NCI-H526 (cell line): ENCODE measurements around the gene FARS2.

Experiments used
- DNase-seq, 2 experiments: peaks; one replicate each; lab custom pipeline; 2025; lab: John Stamatoyannopoulos, UW

FARS2 gene

DNA sequence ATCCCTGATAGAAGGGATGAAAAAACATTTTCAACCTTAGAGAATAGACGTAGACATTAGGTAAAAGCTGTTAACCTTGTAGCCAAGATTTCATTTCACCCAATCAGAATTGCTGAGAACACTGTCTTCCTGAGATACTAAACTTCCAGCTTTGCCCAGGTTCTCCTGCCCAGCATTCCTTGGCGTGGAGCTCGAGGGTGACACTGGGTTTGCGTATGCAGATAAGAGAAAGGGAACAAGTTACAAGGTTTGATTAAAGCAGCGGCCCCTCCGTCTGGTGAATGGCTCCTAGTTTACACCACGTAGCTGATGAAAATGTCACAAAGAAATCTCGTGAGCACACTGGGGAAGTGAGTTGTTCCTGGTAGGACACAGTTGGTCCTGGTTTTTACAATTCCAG lies 247.8 kb downstream of the FARS2 start:
- no peak for DNase-seq

DNA sequence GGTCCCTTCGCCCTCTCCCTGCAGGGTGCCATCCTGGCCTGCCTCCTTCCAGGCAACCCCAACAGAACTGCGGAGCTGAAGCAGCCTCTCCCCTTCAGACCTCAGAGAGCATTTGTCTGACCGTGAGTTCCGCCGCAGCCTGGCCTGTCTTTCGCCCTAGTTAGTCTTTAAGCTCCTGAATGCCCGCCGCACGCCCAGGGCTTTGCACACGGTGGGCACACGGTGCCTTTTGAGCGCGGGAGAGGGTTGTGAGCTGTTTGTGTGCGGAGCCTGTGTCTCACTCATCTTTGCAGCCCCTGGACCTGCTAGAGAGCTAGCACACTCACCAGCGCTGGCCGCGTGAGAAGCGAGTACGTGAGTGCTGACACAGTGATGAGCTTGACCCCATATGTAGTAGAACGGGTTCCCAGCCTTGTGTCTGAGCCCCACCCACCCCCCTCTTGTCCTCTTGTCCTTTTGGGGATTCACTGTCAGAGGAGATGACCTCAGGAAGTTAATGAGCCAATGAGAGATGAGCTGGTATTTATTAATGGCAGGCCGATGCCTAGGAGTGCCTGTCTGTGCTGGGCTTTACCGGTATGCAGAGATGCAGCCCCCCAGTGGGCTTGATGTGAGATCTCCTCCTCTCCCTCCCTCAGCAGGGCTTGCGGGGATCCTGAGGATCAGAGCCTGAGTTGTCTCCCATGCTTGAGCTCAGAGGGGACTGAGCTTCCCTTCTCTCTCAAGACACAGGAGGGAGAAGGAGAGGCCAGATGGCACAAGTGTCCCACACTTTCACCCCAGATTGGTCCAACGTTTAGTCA lies 249.2 kb downstream of the FARS2 start:
- DNase-seq = no peak

- no peak for DNase-seq
These were observed 250.6 kb downstream of the FARS2 start for GRCh38 chr6:5511954-5512353.

DNA sequence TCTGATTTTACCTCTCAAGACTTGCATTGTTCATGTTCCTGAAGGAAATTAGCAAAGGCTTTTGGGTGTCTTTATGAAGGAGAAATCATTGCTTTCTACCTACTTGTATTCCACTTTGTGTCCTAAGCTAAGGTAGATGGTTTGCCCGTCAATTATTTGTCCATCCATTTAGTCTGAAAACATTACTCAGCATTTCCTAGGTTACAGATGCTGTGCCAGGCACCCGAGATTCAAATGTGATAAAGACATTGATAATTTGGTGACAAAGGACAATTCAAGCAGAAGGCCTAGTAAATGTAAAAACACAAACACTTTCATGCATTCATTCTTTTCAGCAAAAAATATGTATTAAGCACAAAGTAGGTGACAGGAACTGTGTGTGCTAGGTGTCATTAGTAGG lies 251.1 kb downstream of the FARS2 start:
- DNase-seq = no peak

DNA sequence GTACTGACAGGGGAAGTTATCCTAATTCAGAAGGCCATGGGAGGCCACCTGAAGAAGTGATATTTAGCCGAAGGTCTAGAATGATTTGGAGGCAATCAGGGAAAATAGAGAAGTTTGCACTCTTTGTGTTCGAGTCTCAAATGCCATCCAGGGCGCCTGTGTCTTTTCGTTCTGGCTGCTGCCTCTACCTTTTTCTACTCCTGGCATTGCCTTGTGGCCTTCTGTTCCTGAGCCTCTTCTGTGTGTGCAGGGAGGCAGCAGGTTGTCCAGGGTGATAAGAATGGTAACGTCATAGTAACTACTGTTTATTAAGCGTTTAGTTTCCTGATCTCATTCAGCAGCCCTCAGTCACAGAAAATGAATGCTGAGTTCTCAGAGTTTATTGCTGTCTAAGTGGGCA lies 252.1 kb downstream of the FARS2 start:
- DNase-seq = no peak

GRCh38 chr6:5514353-5514752 lies 253.0 kb downstream of the FARS2 start:
- no peak for DNase-seq

DNA sequence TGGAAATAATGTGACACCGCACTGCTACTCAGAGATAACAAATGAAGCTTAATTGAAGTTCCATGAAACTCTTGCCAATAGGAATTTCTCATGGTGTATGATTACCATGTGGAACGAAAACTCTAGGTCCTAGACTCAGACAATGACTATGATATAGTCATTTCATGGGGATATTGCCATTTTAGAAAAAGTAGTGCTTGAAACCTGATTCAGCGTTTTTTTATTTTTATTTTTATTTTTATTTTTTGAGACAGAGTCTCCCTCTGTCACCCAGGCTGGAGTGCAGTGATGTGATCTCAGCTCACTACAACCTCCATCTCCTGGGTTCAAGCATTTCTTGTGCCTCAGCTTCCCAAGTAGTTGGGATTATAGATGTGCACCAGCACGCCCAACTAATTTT lies 253.9 kb downstream of the FARS2 start:
- no peak for DNase-seq

DNA sequence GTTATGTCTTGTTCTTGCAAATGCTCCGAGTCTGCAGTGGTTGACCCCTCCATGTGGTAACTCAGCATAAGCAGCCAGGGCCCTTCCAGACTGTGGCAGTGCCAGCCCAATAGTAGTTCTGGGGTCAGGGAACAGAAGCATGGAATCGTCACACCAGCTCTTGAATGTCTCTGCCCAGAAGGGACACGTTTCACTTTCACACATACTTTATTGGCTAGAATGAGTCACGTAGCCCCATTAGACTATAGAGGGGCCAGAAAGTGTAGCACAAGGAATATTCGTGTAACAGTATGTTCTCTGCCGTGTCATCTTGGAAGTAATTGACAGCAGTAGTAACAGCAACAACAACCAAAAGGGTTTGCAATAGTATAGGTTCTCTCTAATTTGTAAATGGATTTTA lies 254.7 kb downstream of the FARS2 start:
- no peak for DNase-seq

GRCh38 chr6:5517796-5518195 lies 256.5 kb downstream of the FARS2 start:
- no peak for DNase-seq

DNA sequence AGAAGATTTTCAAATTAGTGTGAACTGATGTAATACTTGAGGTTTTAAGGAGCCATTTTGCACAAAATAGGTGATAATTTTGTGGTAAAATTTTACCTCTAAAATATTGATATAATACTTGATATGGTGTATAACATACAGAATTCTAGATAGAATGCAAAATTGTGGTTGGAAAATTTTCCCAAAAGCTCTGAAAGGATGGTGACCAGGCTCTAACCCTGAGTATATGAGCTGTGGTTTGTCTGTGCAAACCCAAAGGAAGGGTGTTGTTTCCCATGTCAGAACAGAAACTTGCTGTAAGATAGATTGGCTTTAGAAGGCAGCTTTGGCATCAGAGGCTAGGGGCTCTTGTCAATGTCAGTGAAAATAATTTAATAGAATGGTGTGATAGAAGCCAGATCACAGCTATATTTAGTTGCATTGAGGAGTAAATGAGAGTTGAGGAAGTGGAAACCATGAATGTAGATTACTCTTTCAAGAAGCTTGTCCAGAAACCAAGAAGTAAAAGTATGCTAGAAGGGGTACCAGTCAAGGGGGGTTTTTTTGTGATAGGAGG lies 257.7 kb downstream of the FARS2 start:
- DNase-seq = no peak

DNA sequence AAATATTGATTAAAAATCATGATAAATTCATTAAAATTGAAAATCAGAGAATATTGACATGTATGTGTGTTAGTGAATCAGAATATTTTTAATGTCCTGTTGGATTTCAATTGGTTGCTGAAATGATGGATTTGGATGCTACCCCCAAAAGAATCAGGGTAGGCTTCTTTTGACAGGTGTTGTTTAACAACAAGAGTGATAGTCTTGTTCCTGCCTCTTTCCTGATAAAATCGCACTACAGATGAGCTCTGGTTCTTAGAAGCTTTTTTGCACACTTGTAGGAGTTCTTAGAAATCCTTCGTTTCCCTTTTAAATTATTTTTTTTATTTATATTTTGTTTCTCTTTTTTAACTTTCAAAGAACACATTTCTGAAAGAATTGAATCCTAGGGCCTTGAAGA lies 259.5 kb downstream of the FARS2 start:
- no peak for DNase-seq

GRCh38 chr6:5521322-5521721 lies 260.0 kb downstream of the FARS2 start:
- no peak for DNase-seq

DNA sequence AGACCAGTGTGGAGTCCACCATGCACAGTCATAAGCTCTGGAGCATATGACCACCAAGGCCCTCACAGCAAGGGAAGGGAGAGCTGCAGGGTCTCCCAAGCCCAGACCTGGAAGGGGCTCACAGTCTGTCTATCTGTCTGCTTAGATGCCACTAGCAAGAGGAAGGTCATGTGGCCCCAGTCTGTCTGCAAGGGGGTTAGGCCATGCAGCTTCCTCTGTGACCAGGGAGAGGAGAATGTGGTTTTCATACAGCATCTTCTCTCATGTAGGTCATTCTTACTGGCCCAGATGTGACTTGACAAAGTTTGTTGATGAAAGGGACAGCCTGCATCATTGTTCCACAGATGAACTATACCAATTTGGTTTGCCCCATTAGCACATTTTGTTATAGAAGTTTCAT lies 260.8 kb downstream of the FARS2 start:
- DNase-seq = no peak

DNA sequence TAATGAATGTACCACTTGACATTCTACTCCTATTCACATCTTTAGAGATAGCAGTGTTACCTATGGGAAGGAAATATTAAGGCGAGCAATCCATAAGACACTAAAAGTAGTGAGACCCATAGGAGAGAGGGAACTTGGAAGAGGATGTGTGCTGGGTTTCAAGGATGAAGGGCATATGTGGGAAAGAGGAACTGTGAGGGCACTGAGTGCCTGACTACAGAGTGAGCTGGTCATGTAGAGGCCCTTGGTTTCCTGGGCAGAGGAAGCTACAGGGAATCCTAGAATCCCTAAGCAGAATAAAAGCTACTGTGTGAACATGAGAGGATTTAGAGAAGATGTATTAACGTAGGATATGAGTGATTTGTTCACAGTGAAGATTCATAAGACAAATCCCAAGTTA lies 262.8 kb downstream of the FARS2 start:
- no peak for DNase-seq

DNA sequence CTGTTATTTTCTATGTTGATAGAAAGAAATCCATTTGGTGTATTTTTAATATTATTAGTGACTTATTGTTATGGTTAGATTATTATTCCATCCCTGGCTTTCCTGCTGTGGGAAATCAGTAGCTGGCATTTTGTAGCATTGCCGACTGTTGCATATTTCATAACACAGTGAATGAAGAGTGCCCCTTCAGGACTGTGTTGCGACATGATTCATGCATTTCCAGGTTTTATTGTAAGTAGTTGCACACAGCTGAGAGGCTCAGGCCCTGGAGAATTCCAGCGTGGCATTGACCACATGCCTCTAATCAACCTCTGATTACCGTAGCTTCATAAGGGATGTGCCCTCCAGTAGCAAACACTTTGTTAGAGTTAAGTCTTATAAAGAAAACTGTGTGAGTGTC lies 263.9 kb downstream of the FARS2 start:
- DNase-seq = no peak

DNA sequence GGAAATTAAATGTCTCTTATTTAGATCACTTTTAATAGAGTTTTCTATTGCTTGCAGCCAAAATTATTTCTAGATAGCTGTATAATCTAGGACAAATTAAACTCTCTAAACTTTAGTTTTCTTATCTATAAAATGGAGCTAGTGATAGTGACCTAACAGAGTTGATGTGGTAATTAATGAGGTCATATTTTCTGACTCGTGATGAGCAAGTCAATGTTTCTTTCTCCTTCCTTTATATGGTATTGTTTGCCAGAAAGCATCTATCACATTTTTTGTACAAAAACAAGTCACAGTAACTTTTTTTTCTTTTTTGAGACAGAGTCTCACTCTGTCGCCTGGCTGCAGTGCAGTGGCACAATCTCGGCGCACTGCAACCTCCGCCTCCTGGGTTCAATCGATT lies 267.7 kb downstream of the FARS2 start:
- no peak for DNase-seq

- no peak for DNase-seq
These were observed 268.4 kb downstream of the FARS2 start for GRCh38 chr6:5529733-5530132.

GRCh38 chr6:5531161-5531560 lies 269.8 kb downstream of the FARS2 start:
- no peak for DNase-seq

GRCh38 chr6:5531853-5532375 lies 270.6 kb downstream of the FARS2 start:
- DNase-seq = no peak

DNA sequence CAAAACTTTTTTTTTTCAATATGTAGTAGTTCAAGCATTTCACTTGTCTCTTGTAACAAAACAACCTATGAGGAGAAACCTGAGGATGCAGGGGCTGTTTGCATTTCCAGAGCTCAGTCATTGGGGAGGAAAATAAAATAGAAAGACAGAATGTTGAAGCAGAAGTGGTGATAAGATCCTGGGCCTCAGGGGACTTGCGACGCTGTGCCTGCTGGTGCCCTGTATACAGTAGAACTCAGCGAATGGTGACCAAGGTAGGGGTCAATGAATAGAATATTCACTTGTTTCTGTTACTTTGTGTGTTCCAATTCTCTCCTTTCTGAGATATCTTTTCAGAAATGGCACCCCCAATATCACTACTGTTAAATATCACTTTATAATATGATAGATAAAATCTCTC lies 271.6 kb downstream of the FARS2 start:
- DNase-seq = no peak

- DNase-seq = no peak
These were observed 273.3 kb downstream of the FARS2 start for GRCh38 chr6:5534643-5535042.

- no peak for DNase-seq
These were observed 275.3 kb downstream of the FARS2 start for GRCh38 chr6:5536644-5537043.

- no peak for DNase-seq
These were observed 275.8 kb downstream of the FARS2 start for GRCh38 chr6:5537132-5537531.

DNA sequence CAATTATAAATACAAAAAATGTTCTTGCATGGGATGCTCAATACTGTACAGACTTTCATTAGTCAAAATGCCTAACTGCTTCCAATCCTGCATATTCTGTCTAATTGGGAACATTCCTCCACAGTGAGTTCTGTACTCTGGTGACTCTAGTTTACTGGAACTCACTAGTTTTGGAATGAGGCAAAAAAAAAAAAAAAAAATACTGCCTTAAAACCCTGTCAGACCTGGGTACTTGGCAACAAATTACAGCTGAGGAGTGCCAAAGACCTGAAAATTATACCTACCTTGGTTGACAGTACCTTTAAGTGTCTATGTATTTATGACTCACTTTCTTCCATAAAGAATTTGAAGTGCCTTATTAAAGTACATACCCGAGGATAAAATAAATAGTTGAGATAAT lies 276.7 kb downstream of the FARS2 start:
- no peak for DNase-seq
